HG03095 (cell line): ENCODE data around the gene TNXB.
"Not testable (repeated sequence)": the region's sequence is repeated elsewhere in the genome, so short reads cannot be mapped to it uniquely, and the experiment has no call there.

Source experiments
- ATAC-seq: cut with Tn5 transposase; IDR thresholded peaks from one replicate; pipeline ENCODE4 v1.9.1; 2021; ENCODE audit warnings: moderate library complexity; ENCODE audit not compliant: unreplicated experiment

Gene TNXB

DNA sequence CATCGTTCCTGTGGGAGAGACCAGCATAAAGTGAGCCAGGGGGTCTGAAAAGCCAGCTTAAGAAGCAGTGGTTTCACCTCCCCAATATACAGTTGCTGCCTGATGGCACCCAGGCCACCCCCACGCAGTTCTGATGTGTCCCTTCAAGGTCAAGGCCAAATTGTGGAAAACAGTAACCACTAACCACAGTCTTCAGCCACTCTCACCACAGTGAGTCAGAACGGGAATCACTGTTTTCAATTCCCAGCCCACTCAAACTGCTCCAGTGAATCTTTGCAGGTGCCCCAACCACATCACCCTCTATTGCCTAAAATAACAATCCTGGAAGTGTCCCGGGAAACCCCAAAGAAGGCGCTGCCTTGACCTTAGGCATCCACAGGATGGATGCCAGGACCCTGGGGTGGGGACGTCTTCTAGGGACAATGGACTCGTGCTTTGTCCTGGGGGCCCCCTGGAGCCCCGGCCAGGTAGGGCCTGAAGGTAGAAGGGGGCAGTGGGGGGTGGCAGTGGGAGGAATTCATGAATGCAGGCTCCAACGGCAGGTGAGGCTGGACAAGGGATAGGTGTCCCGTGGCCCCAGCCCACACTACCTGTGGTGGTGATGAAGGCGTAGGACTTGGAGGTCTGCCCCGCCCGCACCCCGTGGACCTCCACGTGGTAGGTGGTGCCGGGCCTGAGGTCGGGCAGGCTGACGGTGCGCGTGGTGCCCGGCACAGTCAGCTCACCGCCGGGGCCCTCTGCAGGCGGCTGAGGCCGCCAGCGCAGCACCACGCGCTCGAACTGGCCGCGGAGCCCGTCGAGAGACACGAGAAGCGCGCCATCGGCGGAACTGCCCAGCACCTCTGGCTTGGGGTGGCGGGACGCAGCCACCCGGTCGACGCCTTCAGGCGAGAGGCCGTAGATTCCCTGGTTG, 22.2 kb downstream of the TNXB start:
- no peak for ATAC-seq

GRCh38 chr6:32085759-32086459, 23.2 kb downstream of the TNXB start:
- ATAC-seq, result no peak

GRCh38 chr6:32084780-32085179, 24.4 kb downstream of the TNXB start:
- ATAC-seq, result no peak

DNA sequence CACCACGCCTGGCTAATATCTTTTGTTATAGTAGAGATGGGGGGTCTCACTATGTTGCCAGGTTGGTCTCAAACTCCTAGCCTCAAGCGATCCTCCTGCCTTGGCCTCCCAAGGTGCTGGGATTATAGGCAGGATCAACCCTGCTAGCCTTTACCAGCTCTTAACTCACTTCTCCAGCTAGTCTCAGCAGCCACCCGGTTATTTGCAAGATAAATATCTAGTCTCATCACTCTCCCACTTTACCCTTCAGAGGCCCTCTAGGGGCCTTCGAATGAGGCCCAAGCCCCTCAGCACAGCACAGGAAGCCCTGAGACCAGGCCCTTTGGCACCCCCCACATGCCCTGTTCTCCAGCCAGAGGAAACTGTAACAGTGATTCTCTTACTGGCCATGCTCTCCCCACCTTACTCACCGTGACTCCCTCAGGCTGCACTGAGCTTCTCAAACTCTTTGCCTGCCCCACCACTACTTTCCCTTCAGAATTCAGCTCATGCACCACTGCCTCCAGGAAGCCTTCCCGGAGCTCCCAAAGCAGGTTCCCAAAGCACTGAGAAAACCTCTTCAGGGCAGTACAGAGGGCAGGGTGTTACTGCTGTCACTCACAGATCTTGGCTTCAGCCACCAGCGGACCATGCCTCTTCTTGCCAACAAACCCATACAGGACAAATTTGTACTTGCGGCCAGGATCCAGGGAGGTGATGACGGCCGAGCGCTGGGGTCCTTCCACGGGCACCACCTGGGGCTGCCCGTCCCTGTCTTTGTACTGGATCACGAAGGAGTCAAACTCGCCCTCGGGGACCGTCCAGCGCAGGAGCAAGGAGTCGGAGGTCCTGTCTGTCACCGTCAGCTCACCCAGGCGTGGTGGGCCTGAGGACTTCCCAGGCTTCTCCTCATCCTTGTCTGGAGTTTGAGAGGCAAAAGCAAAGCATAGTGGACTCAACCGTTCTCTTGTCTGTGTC, 25.0 kb downstream of the TNXB start:
- no peak for ATAC-seq

GRCh38 chr6:32082935-32083334, 26.2 kb downstream of the TNXB start:
- no peak for ATAC-seq

DNA sequence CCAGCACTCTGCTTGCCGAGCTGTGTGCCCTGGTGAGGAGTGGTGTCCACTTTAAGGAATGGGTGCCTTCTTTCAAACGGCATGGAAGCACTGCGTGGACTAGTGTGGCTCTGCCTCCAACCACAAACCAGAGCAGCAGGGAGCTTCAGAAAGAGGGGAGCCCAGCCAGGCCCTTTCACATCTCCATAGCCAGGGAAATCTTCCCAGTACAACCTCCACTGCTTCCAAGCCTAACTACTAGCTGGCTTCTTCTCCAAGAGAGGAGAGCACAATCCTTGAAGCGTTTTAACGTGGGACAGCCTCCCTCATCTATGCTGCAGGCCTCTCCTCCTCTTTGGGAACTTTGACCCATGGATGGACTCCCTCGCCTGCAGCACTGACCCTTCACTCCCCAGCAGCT, 26.7 kb downstream of the TNXB start:
- ATAC-seq, result no peak

GRCh38 chr6:32081168-32081990, 27.8 kb downstream of the TNXB start:
- ATAC-seq, result no peak

DNA sequence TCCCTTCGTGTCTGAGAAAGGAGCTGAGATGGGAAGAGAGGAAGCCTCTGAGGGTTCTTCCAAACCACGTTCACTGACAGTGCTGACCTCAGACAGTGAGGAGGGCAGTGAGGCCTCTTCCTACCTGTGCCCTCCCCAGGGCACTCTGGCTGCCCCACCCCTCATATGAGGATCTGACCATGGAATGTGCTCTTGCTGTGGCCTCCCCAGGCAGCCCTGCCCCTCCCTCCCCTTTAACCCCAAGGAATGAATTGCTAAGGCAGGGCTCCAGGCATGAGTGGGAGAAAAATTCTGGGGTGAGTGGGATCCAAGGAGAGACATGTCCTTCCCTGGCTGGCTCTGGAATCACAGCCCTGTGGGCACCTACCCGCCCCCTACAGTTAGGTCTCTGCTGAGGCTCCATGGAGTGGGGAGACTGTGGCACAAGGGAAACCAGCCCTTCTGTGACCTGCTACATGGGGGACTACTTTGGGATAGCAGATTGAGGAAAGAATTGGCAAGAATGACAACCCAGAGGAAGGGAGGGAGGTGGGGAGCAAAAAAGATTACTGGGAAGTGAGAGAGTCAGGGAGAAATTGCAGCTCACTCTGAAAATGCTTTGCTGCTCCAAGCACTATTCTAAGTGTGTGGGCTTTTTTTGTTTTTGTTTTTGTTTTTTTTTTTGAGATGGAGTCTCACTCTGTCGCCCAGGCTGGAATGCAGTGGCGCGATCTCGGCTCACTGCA, 29.4 kb downstream of the TNXB start:
- no peak for ATAC-seq

DNA sequence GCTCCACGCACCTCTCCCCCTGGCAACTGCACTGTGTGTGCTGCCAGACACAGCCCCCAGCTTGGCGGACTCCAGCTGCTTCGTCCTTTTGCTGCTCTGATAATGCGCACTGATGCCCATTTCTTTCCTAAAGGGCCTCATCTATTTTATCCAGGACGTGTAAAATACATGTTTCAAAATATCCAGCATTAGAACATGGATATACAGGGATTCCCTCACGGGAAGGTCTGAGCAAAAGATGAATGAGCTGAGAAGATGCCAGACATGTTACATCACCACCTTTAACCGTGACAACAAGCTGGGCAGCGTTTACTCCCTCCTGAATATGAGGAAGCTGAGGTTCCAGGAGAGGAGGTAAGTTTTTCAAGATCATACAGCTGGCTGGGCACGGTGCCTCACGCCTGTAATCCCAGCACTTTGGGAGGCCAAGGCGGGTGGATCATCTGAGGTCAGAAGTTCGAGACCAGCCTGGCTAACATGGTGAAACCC, 32.8 kb downstream of the TNXB start:
- no peak for ATAC-seq

GRCh38 chr6:32075781-32076180, 33.4 kb downstream of the TNXB start:
- no peak for ATAC-seq

DNA sequence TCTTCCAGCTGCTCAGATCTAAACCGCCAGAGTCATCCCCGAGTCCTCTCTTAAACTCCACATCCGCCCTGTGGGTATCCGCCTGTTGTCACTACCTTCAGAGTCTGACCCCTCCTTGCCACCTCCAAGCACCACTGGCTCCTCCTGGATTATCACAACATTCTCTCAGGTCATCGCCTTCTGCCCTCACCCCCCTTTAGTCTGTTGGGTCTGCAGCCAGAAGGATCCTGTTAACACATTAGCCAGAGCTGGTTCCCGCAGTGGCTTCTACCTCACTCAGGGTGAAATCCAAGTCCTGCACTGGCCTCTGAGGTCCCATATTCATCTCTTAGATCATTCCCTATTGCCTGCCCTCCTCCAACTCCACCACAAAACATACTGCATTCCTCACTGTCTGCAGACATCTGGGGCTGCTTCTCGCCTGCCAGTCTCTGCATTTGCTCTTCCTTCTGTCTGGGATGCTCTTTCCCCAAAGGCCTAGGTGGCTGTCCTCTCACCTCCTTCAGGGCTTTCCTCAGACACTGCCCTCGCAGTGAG, 34.1 kb downstream of the TNXB start:
- no peak for ATAC-seq

DNA sequence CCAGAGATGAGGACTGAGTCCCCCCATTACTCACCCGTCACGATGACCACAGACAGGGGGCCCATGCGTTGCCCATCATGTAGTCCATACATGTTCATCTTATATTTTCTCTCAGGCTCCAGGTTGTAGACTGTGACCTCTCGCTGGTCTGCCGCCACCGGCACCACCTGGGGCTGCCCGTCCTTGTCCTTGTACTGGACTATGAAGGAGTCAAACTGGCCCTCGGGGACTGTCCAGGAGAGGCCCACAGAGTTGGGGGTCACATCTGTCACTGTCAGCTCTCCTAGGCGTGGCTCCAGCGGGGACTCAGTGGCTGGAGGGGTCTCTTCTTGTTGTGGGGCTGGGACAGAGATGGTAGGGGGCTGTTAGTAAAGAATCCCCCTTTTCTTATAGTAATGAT, 35.5 kb downstream of the TNXB start:
- ATAC-seq, result no peak

- no peak for ATAC-seq
Measured at GRCh38 chr6:32073101-32073500, 36.0 kb downstream of the TNXB start.

GRCh38 chr6:32070814-32071543, 38.2 kb downstream of the TNXB start:
- no peak for ATAC-seq

GRCh38 chr6:32069878-32070515, 39.1 kb downstream of the TNXB start:
- ATAC-seq, result no peak

GRCh38 chr6:32069460-32069859, 39.7 kb downstream of the TNXB start:
- ATAC-seq, result no peak

DNA sequence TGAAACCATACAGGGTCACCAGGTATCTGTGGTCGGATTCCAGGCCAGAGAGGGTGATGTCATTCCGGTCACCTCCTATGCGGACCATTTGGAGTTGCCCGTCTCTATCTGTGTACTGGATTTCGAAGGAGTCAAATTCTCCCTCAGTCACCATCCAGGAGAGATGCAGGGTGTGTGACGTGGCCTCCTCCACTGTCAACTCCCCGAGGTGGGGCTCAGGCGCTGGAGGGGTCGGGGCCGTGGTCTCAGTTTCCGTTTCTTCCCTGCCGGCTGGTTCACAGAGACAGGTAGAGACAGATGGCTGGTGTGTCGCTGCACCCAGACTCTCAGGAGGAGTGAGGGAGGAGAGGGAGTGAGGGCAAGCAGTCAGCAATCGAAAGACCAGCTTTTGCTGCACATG, 40.3 kb downstream of the TNXB start:
- ATAC-seq, result no peak

- not testable (repeated sequence) for ATAC-seq
Measured at GRCh38 chr6:32068315-32068714, 40.8 kb downstream of the TNXB start.
